GM21447 (cell line): ENCODE results near the gene TBR1.
A peak's percentile ranks its signal among the peaks of the same experiment; 100 is the strongest.

ENCODE experiments used
- ATAC-seq: cut with Tn5 transposase; IDR thresholded peaks from one replicate; pipeline ENCODE4 v1.9.1; 2021; ENCODE audit not compliant: unreplicated experiment

TBR1 gene

DNA sequence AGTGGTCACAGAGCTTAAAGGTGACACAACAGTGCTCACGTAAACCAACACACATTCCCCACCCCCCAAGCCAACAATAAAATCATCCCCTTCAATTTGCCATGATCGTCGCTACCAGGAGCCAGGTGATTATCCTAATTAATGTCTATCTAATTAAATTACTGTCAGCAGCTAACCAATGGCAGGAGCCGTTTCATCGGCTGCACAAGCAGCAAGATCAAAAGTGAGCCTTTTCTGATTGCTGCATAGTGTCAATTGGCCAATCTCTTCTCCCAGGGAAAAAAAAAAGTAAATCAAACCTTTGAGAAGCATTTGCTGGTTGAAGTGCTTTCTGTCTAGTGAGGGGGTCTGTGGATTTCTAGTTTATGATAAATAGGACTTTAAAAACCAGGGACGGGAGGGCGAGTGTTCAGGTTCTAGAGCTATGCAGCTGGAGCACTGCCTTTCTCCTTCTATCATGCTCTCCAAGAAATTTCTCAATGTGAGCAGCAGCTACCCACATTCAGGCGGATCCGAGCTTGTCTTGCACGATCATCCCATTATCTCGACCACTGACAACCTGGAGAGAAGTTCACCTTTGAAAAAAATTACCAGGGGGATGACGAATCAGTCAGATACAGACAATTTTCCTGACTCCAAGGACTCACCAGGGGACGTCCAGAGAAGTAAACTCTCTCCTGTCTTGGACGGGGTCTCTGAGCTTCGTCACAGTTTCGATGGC is at the start of gene TBR1:
TBR1 (plus strand) TSS at position 311 of the 721 bp plus-strand sequence; CDS start at position 425, 114 bp downstream.
- ATAC-seq: no peak

DNA sequence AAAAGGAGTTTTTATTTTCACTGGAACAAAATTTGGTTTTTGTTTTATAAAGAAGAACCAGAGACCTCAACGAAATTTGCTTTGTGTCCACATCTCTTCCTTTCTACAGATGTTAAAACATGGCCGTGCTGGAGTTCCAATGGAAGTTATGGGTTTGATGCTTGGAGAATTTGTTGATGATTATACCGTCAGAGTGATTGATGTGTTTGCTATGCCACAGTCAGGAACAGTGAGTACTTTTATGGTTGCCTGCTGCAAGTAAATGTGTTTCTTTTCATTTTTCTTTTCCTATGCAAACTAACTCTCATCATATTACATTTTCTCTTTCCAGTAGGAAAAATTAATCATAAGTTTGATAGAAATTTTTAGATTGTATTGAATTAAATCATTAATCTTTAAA is 48.4 kb upstream of the TBR1 start:
- no peak for ATAC-seq

DNA sequence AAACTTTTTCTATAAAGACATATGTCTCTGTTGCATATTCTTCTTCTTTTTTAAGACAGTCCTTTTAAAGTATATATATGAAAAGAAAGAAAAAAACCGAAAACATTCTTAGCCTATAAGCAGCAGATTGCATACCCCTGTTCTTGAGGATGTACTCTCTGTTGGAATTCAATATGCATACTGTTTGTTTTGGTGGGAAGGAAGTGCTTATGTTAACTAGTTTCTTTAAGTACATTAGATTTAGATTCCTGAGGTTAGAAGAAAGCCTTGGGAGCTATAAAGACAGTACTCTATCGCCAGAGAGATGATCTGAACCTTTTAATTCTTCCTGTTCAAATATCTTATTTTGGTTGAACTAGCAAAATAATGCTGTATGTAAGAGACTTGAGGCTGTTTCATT is 46.8 kb upstream of the TBR1 start:
- no peak for ATAC-seq

DNA sequence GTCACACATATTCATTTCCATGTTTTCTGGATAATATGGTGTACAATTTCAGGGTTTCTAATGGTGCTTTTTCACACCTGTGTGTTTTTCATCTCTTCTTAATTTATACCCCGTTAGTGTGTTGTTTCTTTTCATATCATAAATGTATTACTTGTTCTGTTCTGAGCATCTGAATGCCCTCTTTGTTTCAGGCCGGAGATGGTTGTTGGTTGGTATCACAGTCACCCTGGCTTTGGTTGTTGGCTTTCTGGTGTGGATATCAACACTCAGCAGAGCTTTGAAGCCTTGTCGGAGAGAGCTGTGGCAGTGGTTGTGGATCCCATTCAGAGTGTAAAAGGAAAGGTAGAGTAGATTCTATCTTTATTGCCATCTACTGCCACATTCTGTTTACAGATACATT is 45.1 kb upstream of the TBR1 start:
- no peak for ATAC-seq

DNA sequence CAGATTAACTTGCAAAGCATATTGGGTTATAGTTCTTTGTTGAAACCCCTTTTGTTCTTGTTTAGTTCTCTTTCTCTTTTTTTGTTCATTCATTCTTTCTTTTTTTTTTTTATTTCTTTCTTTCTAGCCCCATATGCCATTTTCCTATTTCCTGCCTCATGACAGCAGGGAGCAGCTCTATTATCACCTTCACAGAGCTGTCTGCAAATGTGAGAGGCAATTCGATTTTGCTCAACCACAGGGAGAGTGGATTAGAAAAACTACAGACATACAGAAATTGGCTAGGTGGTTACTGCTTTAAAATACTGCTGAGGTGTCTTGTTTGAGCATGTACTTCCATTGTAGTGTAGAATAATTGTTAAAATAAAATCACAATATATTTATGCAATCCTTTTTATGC is 44.2 kb upstream of the TBR1 start:
- ATAC-seq: no peak

DNA sequence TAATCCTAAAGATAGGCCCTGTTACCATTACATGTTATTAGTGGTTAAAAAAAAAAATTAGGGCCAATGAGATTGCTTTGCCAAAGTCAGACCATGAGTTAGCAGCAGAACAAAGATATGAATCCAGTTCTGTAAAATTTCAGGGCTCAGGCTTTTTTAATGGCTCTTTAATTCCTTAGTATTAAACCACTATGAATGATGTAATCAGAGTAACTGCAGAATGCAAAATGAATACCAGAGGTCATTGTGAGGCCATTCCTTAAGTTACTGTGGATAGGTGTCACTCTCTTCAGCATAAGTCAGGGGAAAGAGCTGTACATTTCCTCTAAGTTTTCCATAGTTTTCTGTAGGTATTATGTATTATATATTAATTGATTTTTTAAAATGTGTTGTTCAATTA is 42.2 kb upstream of the TBR1 start:
- no peak for ATAC-seq

DNA sequence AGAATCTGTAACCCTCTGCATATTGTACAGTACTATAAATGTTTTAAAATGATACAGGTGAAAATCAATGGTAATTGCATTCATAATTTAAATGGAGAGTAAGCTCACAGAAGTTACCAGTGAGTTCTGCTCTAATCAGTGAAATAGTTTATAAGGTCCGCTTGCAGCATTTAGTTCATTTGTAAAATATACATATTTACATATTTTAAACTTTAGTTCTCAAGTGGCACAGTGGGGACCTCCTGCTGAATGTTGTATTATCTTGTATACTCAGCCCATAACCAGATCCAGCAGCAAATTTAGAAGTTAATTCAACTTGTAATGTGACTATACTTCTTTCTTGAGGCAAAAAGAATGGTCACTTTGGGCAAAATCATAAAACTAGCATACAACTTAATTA is 41.7 kb upstream of the TBR1 start:
- no peak for ATAC-seq

DNA sequence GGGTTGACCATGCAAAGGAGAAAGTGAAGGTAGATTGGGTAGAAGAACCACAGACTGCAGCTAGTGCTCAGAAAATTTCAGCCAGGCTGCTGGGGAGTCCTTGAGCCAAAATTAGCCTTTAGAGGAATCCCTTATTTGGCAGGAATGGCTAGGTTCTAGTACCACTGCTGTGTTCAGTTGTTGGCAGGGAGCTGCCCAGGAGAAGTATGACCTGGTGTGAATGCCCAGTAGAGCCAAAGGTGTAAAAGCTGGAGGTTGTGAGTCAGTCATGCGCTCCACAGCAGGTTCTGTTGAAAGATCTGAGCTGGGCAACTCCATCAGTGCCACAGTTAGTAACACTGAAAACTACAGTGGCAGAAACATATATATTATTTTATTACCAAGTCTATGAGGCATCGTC is 36.4 kb upstream of the TBR1 start:
- ATAC-seq: no peak

DNA sequence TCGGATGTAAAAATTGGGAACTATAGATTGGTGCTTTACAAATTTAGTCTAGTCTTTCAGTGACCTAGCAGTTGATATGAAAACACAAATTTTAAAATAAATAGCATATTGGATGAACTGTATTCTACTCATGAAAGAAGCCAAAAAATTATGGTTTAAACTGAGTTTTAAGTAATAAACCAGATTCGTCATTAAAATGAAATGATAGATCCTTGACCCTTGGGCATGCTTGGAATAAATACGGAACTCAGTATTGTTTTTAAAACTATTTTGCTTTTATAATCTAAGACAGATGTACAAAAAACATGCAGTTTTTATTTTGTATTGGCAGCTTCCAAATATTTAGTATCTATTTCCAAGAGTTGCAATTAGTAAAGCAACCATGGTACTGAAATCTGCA is 34.6 kb upstream of the TBR1 start:
- no peak for ATAC-seq

DNA sequence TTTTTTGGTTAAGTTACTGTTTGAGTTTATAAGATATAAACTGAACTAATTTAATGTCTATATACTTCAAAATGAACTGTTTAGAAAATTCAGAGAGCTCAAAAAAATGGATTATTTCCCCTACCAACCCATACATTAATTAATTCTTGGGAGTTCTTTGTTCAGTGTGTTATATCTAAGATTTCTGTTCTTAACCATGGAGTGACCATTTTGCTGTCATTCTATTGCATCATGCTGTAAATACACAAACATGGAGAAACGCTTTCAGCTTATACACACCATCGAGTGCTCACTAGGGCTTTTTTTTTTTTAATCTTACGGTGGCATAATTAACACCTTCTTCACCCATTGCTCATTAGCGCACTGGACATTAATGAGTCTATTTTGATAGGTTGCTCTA is 33.4 kb upstream of the TBR1 start:
- no peak for ATAC-seq

DNA sequence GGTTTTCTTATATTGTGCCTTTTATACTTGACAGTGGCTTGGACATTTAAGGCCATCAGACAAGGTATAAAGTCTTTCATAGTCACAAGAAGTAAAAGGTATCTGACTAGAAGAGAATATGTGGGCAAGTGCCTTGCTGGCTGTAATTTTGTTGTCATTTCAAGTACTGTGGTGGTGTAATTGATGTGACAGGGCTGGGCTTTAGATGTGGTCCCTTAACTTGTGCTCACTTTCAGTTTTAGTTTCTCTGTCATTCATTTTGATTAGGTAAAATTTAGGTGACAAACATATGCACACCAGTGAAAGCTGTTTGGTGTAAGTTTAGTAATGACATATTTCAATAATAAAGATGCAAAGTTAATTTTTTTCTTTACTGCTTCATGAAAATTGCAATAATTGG is 31.2 kb upstream of the TBR1 start:
- ATAC-seq: peak; percentile 79

DNA sequence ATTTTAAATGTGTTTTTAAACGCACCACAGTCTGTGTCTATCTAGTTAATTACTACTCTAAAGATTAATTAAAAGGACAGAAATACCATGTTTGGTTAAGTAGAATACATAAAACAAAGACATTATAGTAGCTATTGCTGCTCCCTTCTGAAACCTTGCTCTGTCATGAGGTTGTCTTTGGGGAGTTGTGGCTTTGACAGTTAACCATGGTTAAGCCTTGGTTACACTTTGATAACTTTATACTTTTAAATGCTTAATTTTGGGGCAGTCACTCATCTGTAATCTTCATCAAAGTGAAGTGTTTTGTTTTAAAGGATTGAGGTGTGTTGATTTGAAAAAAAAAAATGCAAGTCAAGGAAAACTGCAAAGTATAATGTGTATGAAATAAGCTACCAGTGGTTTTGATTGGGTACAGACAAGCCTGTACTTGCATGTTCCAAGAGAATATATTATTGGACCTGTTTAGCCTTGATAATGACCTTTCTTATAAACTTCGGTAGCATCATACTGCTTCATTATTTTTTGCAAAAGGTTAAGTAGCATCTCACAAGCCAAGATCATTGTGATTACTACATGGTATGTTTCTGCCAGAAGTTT is 29.8 kb upstream of the TBR1 start:
- peak; percentile 58 for ATAC-seq

DNA sequence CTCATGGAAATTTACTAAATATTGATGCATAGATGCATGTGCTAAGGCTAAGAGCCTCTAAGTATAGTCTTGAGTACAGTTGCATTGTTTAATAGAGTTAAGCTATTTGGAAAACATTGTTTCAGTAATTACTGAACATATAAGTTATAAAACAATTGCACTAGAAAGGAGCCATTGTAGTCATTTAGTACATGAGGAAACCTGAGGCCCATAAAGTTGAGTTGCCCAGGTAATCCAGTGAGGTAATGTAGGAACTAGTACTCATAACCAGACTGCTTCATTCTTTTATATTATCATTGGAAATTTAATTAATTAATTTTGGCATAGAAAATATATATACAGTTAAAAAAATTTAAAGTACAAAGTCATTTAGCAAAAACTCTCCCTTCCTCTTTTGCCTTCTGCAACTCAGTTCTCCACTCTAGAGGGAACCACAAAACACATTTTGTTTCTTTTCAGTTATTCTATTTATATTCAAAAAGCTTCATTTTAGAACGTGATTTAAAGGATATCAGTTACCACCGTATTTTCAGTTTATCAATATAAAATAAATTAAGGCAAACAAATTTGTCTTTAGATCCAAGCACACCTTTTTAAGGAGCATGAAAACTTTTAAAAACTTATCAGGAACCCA is 27.8 kb upstream of the TBR1 start:
- ATAC-seq: no peak

DNA sequence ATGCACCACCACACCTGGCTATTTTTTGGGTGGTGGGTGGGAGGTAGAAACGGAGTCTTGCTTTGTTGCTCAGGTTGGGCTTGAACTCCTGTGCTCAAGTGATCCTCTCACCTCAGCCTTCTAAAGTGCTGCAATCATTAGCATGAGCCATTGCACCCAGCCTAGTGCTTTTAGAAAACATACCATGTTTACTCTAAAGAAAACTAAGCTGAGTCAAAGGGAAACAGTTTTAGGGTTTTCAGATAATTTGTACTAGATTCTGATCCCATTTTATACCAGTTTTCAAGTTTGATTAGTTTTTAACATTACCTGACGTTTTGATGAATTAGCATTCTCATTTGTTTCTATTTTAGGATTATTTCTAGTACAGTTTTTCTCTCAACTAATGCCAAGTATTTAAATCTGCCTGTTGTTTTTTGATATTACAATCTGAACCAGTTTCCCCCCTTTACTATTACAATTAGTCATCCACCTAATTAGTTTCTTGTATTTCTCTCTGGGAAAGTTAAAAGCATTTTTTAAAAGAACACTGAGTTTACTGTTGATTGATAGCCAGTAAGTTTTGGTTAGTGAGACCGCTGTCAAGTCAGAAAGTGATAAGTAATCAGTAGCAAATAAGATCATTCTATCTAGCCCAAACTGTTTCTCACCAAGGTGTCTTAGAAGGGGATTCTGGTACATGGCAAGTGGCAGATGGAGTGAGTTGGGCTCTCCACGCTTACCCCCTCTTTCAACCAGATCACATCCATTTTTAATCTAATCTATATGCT is 24.2 kb upstream of the TBR1 start:
- ATAC-seq: no peak

DNA sequence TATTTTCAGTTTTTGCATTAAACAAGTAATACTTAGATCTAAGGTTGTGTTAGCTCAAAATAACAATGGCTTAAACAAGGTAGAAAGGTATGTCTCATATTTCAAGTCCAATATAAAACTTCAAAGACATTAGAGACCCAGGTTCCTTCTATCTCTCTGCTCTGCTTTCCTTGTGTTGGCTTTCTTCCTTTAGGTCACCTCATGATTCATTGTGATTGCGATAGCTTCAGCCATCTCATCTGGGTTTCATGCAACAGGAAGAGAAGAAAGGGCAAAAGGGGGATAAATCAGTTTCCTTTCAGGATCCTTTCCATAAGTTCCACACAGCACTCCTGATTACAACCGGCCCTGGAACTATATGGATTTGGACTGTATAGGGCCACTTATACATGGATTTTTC is 16.0 kb upstream of the TBR1 start:
- no peak for ATAC-seq

DNA sequence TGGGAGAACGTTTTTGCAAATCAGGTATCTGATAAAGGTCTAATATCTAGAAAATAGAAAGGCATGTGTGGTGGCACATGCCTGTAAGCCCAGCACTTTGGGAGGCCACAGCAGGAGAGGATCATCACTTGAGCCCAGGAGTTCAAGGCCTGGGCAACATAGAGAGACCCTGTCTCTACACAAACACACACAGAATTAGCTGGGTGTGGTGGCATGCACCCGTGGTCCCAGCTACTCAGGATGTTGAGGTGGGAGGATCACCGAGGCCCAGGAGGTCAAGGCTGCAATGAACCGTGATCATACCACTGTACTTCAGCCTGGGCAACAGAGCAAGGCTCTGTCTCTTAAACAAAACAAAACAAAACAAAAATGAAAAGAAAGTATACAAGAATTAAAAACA is 13.8 kb upstream of the TBR1 start:
- no peak for ATAC-seq

DNA sequence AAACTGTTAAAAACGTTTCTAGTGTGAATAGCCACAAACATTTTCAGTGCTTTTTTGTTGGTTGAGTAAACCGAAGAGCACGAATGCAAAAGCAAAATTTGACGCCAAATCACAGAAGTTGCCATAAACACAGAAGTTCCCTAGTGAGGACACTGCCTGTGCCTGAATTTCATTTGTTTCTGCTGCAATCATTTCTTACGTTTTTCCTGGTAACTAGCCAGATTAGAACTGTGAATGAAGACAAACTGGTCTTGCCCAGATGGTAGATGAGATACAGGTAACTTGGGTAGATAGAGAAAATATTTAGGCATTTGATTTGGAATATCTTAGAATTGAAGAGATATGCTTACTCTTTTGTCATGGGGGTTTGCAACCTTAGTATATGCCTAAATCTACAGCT is 9.8 kb upstream of the TBR1 start:
- ATAC-seq: no peak

DNA sequence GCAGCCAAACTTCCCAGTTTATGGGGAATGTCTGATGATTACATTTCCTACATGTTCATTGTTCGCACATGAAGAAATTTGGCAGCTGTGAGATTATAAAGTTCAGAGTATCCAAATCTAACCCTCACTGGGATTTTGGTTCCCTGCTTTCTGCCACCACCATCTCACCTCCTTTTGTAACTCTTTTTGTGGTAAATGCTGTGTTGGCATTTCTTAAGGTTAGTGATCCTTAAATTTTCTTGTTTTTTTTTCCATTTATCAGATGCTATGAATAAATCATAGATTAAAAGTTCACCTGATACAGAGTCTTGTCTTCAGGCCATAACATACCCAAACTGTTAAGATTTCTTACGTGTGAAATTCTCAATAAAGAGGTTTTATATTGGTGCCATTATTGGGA is 8.5 kb upstream of the TBR1 start:
- ATAC-seq: no peak

DNA sequence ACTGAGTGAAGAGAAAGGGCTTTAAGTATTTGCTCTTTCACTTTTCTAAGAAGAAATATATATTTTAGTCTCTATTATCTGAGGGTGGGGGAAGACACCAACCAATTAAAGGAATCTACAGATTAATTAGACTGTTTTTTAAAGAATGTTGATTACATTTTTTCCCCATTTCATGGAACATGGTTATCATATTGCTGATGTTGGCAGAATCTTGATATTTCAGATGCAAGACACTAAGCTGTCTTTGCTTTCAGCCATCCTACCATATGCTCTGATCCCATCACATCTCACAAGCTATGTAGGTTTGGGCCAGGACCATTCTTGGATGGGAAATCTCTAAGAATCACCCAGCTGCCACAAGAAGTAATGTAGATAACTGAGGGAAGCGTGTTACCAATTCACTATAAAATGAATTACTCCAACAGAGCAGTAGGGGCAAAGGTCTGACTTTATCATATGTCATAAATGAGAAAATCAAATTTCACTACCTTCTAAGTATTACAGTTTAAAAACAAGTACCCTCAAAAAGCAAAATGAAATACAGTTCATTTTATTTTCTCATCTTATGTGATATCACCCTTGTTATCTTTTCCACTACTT is 6.7 kb upstream of the TBR1 start:
- ATAC-seq: no peak

DNA sequence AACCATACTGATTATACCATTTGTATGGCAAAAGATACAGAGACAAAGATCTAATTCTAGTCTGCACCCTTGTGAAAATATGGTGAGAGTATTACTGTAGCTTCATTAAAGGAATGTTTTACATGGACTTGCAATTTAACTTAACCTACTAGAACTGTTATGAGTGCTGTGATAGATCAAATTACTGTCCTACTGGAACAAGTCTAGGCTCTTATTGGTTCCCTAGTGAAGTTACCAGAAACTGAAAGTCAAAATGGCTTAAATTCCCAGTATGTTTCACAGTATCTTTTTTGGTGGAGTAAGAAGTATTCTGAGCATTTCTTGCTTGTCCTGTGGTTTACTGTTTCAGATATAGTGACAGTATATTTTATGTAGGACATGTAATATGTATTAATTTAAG is 3.8 kb upstream of the TBR1 start:
- no peak for ATAC-seq
